Left kidney (tissue), 2 donors: ENCODE results near the gene NDUFAF5. TPM values are rescaled to one million over a fixed set of nuclear protein-coding genes. Genes with fewer than 3 reads are reported as not detected.

ENCODE experiments used
- DNase-seq: peaks from one replicate; pipeline ENCODE4 v3.0.0-alpha.2; 2013
- polyA plus RNA-seq: library from polyadenylated mRNA; unstranded; fragments of 120-200 nt; gene quantifications from one replicate; pipeline ENCODE4 v1.2.1, GENCODE V29; 2013; ENCODE audit not compliant: insufficient read length

The NDUFAF5 gene
- polyA plus RNA-seq, 1 donor = 36.8 TPM

DNA sequence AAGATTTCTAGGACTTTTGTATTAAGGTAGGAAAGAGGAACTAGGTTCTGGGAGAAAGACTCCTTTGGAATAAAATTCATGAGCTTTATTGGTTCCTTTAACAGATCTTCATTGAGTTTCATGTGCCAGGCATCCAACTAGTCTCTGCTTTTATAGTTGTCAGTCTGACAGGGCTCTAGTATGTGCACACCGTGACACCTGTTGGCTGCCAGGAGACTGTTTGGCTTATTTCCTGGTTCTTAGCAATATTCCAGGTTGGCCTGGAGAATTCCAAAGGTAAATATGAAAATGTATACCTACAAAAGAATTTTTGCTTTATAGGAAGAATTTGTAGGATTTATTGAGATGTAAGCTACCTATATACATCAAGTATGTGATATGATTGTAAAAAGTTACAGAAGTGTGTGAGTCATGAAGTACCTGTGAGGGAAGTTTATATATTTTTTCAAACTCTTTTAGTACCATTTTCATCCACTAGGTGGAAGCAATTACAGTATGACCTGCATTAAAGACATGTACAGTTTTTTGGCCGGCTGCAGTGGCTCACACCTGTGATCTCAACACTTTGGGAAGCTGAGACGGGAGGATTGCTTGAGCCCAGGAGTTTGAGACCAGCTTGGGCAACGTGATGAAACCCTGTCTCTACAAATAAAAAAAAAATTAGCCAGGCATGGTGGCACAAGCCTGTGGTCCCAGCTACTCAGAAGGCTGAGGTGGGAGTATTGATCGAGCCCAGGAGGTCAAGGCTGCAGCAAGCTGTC lies 35.2 kb downstream of the NDUFAF5 start:
- peak; percentile 57 for DNase-seq

DNA sequence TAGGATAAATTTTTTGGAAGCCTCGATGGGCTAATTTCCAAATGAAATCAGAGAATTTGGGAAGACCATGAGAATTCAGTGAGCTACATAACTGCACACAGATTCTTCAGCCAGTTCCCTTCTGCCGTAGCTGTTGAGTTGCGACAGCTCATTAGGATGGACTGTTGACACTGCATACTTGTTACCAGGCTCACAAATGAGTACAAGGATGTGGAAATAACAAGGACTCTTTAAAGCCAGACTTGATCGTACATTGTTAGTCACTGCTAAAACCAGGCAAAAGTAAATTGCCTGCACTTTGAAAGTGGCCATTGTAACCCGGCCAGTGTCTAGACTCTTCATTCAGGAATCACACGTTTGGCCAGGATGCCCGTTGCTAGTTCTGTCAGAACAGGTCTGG lies 37.0 kb downstream of the NDUFAF5 start:
- DNase-seq = no peak

DNA sequence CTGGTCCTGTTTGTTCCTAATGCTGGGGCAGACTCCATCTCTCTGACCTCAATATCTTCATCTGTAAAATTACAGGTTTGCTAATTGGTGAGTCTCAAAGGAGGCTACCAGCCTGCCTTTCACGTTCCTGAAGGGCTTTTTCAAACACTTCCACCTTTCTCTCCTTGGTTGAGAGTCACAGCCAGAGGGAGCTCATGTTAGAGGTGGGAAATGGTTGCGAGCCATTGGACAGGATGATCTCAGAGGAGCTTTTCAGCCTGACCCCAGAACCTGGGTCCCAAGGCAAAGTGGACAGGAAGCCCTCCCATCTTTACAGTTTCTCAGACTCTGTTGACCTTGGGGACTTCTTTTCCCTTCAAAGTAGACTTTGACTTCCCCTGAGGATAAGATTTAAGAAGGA lies 37.6 kb downstream of the NDUFAF5 start:
- no peak for DNase-seq

DNA sequence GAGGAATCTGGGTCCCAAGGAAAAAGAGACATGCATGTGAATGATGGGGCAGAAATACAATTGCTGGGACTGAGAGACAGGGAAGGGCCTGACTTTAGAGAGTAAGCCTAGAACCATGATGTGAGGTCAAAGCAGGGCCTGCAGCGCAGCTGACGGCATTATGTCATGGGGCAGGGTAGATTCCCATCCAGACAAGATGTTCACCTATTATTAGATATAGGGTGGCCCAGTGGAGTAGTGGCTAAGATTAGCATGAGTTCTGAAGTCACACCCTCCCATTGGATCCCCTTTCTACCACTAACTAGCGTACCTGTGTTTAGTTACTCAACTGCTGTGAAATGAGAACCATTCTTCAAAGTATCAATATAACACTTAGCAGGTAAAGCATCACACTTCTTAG lies 39.6 kb downstream of the NDUFAF5 start:
- no peak for DNase-seq

DNA sequence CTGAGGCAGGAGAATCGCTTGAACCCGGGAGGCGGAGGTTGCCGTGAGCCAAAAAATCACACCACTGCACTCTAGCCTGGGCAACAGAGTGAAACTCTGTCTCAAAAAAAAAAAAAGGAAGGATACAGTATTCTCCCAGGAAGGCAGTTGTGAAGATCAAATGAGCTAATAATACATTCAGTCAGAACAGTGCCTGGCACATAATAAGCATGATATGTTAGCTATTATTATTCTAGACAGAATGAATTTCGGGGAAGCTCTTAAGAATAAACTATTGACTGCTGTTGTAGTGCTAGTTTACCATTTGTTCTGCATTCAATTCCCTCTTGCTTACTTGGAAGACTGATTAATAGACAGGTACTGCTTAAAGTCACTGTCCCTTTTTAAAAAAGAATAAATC lies 40.6 kb downstream of the NDUFAF5 start:
- no peak for DNase-seq

DNA sequence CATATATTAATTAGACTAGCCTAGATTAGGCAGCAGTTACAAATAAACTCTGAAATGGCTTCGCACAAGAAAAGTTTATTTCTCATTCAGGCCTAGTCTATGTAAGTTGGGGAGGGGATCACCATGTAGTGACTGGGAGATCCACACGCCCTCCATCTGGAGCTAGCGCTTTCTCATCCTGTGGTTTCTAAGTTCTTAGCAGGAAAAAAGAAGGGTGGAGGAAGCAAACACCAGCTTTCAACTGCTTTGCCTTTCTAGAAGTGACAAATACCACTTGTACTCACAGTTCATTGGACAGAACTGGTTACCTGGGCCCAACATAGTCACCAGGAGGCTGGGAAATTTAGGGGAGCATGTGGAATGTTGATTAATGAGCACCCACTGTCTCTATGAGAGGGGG lies 46.6 kb downstream of the NDUFAF5 start:
- DNase-seq = no peak

DNA sequence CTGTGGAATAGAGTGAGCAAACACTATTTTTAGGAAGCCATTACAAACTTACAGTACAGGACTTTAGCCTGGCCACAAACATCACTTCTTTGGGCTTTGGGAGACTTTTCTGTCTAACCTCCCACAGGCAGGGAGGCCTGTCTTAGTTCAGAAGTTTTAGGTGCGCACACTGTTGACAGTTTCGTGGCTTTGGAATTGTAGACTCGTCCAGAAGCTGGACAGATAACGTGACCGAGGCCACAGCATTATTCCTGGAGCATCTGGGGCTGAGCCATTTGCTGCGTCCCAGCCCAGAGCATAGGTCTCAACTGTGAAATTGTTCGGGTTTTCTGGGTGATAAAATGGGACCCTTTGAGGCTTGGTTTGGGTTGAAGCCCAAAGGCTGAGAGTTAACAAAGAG lies 53.8 kb downstream of the NDUFAF5 start:
- DNase-seq = no peak

DNA sequence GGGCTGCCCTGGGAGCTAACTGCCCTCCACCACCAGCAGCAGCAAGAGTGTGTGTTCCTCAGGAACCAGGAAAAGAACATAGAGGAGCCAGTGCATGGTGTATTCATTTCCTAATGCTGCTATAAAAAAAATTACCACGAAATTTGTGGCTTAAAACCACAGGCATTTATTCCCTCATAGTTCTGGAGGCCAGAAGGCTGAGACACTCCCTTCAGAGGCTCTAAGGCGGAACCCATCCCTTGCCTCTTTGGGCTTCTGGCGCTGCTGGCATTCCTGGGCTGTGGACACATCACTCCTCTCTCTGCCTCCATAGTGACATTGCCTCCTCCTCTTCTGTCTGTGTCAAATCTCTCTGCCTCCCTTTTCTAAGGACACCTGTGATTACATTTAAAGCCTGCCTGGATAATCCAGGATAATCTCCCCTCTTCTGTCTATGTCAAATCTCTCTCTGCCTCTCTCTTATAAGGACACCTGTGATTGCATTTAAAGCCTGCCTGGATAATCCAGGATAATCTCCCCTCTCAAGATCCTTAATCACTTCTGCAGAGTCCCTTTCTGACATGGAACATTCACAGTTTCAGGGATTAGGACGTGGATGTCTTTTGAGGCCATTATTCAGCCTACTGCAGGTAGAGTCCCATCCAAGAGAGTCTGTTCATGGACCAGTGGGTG lies 54.7 kb downstream of the NDUFAF5 start:
- DNase-seq = no peak

DNA sequence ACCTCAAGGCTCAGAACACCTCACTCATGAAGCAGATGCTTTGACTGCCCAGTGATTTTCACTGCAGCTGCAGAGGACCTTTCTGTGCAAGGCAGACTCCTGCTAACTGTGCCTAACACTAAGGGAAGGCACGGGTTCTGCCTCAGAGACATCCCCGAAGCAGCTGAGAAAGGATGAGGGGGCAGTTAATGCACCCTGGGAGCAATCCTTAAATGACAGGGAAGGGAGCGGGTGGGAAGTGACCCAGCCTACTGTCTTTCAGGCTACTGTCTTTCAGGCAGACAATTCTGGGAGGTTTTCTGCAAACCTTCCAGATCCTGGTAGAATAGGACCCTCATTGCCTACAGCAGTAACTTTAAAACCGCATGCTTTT lies 55.3 kb downstream of the NDUFAF5 start:
- DNase-seq = no peak

DNA sequence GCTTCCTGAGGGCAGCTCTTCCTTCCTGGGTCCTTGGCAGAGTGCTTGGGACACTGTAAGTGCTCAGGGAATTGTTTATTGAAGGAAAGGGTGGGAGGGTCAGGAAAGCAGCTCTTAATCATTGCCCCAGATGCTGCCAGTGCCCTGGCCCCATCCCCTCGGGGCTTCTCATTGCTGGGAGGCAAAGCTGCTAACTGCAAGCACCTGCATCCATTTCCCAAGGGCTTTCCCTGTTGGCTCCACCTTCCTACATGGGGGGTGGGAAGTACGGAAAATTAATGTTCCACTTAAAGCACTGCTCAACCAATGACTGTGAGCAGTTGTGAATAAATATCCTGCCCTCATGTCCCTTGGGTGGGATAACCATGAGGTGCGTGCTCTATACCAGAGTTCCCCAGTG lies 56.4 kb downstream of the NDUFAF5 start:
- DNase-seq = no peak

DNA sequence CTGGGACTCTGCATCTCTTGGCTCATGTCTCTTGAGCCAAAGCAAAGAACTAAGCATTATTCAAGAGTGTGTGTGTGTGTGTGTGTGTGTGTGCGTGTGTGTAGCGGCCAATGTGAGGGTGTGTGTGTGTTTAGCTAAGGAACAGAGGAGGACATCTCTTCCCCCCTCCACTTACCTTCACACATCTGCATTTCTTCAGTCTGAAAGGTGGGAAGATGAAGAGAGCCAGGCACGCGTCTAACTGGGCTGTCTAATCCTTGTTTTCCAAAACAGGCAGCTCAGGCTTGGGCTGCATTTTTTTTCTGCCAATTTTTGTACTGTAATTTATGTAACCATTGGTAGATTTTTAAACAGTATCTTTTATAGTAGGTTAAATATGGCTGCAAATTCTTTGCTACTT lies 59.5 kb downstream of the NDUFAF5 start:
- DNase-seq = no peak

DNA sequence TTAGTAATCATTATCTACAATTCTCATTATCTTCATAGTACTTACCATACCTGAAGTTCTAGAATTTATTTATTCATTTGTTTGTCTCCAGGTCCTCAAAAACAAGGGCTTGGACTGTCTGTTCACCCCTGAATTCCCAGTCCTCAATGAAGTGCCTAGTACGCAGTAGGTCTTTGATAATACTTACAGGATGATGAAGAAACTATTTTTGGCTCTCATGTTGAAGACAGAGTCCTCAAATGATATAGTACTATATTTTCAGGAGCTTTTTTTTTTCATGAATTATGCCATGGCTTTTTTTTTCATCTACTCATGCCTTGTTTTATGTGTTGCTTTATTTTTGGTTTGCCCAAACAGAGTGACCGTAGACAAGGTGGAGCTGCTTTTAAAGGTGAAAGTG lies 66.5 kb downstream of the NDUFAF5 start:
- DNase-seq = no peak

DNA sequence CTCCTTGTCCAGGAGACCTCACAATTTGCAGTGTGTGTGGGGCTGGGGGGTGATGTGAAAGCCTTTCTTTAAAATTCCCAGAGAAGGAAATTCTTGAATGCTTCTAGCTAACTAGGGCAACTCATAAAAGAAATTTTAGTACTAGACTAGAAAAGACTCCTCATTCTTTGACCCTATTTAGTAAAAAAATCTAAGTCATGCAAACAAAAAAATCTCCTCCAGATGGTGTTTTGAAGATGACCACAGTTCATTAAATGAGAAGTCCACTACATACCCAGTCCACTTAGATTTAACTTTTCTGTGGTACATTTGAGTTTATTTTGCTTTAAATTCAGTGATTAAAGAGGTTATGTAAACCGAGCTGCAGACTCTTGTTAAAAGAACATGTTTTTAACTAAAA lies 67.5 kb downstream of the NDUFAF5 start:
- DNase-seq = no peak

DNA sequence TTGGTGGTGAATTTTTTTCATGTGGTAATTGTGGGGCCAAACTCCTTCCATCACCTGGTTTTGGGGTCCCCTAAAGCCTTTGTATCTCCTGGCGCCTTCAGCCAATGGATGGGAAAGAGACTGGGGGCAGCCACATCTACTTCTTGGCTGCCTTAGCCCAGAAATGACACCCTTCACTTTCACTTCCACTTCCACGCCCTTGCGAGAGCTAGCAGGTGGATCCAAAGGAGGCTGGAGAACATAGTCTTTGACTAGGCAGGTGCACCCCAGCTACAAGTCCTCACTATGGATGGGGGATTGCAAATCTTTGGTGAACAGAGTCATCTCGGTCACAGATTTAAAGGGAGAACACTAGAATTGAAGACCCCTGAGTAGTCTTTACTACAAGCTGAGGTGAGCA lies 70.8 kb downstream of the NDUFAF5 start:
- no peak for DNase-seq

DNA sequence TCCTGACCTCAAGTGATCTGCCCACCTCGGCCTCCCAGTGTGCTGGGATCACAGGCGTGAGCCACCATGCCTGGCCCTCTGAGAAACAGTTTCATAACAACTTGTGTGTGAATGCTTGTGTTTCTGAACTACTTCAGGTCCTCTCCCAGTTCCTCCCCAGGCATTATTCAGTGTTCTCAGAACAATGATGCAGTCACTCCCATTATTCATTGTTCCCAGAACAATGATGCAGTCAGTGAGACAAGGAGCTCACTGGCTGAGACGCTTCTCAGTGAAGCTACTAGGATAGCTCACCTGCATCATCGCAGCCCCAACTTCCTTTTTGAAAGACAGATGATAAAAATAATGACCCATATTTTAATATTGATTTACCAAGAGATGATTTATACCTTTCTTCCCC lies 71.5 kb downstream of the NDUFAF5 start:
- no peak for DNase-seq

DNA sequence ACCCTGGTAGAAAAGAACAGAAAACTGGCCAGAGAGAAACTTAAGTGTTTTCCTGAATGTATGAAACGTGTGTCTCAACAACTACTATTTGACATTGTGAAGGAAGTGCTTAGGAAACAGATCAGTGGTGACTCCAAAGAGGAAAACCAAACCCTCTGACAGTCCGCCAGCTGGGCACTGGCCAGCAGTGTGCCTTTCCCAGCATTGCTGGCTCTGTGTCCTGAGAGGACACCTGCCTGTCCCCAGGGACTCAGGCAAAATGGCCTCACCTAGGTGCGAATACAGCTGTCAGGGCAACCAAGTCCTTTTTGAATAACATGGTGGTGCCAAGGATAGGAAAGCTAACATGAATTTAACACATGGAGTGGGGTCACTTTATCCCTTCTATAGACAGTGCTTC lies 72.5 kb downstream of the NDUFAF5 start:
- DNase-seq = no peak

DNA sequence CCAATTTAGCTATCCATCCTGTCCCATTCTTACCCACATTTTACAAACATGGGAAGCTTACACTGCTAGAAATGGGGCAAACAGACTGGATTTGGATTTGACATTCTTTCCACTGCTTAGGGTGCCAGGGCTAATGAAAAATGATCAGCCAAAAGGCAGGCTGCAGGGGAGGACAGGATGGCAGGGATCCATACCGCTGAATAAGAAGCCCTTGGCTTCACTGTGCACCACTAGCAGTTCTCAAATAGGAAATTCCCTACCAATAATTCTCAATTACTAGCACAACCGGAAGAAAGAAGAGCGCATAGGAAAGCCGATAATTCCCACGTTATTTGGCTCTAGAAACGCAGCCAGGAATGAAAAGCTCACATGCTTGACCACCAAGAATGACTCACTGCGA lies 73.1 kb downstream of the NDUFAF5 start:
- no peak for DNase-seq

DNA sequence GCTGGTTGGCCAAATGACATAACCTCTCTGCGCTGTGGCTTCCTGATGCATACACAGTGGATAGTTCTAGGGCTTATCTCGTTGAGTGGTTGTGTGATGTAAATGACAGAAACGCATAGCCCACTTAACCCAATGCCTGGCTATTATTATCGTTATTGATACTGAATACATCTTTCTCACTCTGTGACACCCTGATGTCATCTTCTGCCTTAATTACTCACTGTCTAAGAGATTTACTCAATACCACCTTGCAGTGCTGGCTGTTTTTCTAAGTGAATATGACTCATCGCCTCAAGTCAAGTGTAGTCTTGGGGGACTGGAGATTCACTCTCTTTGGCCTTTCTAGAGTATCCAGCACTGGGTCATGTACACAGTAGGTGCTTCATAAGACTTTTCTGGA lies 73.6 kb downstream of the NDUFAF5 start:
- DNase-seq = no peak

DNA sequence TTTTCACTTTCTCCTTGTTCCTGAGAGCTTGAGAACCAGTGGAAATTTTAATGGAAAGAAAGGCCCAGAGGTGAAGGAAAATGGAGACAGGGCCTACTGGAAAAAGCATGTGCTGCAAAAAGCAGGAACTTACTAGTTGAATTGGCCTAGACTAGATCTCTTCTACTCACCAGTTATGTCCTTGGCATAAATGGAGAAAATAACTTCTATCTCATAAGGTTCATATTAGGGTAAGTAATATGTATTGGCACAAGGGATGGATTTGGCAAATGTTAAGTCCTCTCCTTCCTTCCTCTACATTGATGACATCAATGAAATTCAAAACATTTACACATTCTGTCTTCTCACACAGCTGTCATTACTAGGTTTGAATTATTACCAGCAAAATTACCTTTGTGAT lies 74.0 kb downstream of the NDUFAF5 start:
- no peak for DNase-seq

DNA sequence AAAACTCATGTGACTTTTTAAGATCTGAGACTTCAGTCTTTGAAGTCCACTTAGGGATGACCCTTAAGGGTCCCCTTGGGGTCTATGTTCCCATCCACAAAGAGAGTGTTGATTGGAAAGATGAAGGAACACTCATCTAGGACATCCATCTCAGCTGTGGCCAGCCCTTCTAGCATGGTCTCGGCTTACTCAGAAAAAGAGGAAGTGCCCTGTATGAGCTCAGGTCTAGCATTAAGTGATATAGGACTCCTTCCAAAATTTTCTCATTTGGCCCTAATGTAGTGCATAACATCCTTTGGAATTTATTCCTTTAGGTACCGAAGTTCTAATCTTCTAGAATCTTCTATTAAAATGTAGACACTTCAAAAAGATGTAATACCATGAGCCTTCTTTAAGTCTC lies 77.4 kb downstream of the NDUFAF5 start:
- no peak for DNase-seq

DNA sequence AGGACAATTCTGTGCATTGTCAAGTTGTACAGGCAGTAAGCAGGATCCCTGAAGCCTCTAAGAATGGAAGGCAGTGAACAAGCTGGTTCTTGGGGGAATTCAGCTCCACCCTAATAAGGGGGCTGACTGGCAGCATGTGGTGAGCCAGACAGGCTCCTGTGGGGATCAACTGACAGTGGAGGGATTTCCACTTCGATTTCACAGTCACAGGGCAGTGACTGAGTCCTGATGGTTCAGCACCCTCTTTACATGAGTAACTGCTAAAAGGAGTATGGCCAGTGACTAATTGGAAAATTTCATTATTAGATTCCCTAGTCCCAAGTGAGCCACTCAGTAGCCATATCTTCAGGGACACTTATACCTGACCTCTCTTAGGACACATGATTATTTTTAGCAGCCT lies 78.4 kb downstream of the NDUFAF5 start:
- no peak for DNase-seq

DNA sequence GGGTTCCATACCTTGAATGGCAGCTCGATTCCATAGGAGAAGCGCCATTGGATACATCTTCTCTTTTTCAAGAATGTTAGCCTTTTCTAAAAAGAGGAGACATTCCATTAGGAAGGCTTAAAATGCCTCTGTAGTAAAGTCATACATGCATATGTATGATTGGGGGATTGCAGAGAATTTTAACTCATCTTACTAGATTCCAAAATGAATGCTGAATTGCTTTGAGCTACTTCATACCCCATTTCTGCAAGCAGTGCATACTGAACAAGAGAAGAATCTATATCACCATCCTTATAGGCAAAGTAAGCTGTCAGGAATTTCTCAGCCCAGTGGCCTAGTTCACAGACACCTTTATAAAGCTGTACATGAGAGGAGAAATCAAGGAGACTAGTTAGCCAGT lies 80.3 kb downstream of the NDUFAF5 start:
- DNase-seq = no peak

DNA sequence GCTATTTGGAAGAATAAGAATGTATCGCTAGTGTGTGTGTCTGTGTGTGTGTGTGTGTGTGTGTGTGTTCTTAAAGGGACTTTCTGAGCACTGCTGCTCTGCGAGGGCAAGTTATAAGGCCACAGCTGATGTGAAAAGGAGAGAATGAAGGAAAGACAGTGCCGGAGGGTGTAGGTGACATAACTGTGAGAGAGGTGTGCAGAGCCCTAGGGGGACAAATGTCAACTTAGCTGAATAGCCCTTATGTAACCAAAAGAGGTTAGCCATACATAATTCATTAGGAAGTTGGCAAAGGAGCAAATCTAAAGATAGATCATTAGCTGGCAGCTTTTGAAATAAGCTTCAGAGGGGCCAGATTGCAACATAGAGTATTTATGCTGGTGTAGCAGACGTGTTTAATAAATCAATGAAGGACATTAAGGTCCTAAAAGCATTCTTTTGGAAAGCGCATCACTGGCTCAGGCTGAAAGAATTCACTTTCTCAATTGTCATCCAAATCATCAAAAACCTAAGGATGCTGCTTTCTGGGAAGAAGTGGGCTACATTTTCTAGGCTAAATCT lies 81.0 kb downstream of the NDUFAF5 start:
- DNase-seq = no peak

DNA sequence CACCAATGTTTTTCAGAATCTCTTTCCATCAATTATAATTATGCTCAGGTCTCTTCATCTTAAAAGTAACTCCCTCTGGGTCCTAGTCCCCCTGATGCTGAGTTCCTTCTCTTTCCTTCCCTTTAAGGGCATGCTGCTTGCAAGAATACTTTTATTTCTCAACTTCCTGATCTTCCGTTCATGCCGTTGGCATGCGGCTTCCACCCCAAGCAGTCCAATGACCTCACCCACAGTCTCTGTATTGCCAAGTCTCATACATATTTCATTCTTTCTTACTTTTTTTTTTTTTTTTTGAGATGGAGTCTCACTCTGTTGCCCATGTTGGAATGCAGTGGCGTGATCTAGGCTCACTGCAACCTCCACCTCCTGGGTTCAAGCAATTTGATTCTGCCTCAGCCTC lies 83.5 kb downstream of the NDUFAF5 start:
- DNase-seq = no peak
